Ectodermal cell (in vitro differentiated cells): ENCODE results near the gene NEDD8.

ENCODE experiments used
- H3K27ac ChIP-seq: 2 replicates; pipeline ENCODE4 v1.7.0; 2013; ENCODE audit warnings: mild to moderate bottlenecking, low read depth, low read length; ENCODE audit not compliant: insufficient read depth, poor library complexity, severe bottlenecking
- H3K27me3 ChIP-seq: 2 replicates; pipeline ENCODE4 v1.7.0; 2013; ENCODE audit warnings: mild to moderate bottlenecking, low read length; ENCODE audit not compliant: insufficient read depth, control insufficient read depth, poor library complexity, severe bottlenecking
- H3K36me3 ChIP-seq: one replicate; pipeline ENCODE4 v1.7.0; 2013; ENCODE audit warnings: low read length; ENCODE audit not compliant: control insufficient read depth, insufficient read depth
- H3K4me1 ChIP-seq: one replicate; pipeline ENCODE4 v1.7.0; 2013; ENCODE audit warnings: low read length; ENCODE audit not compliant: control insufficient read depth, insufficient read depth
- H3K4me3 ChIP-seq: 2 replicates; pipeline ENCODE4 v1.7.0; 2013; ENCODE audit warnings: low read depth, low read length, control low read depth; ENCODE audit not compliant: insufficient read depth
- H3K9me3 ChIP-seq: 2 replicates; pipeline ENCODE4 v1.7.0; 2013; ENCODE audit warnings: mild to moderate bottlenecking, low read length, moderate library complexity; ENCODE audit not compliant: control insufficient read depth
- WGBS, 2 experiments: methylation state at CpG; one replicate each; pipeline ENCODE4 v1.1.7; 2013; ENCODE audit warnings: missing lambda C conversion rate in 2 of 2; 5-methylcytosine and 5-hydroxymethylcytosine counted together

The NEDD8 gene

DNA sequence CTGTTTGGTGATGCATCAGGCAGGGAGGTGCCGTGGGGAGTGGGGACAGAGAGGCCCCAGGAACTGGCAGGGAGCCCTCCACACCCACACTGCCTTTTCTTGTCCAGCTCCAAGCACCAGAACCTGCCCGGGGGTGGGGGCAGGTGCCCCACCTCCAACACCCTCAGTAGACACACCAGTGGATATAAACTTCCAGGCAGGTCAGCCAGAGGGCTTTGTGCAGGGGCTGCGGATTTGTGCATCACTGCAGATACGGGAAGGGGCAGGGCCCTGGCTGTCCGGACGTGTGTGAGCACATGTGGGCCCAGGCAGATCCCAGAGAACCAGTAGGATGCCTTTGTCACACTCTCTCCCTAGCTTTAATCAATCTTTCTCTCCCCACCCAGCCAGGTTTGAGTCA is 32.1 kb upstream of the NEDD8 start:
- Histone ChIP-seq H3K9me3 (no peaks in the 10 kb centered on the region), H3K4me1 (no peaks in the 10 kb centered on the region), H3K36me3 (no peaks in the 10 kb centered on the region), H3K27me3 (no peaks in the 10 kb centered on the region), H3K4me3 (no peak overlapping the region), H3K27ac (no peak overlapping the region)
- 88 to 89% methylated on average over 6 of the region's 6 CpGs for WGBS, 2 experiments

DNA sequence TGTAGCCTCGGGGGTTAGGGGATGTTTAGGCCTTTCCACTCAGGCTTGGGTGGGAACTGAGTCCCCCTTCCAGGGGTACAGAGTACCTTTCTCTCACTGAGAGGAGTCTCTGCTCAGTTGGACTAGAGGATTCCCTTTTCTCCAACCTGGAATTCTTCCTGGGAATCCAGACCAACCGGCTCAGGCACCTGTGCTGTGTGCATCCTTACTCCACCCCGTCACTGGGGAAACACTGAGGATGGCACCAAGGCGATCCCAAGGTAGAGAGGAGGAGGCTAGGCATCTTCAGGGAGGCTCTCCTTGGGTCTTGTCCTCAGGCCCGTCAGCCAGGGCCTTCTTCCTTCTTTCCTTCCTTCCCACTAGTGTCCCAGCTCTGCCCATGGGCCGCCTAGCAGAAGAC is 31.7 kb upstream of the NEDD8 start:
- H3K4me1 ChIP-seq: no peaks in the 10 kb centered on the region
- H3K36me3 ChIP-seq: no peaks in the 10 kb centered on the region
- H3K9me3 ChIP-seq: no peaks in the 10 kb centered on the region
- H3K27me3 ChIP-seq: no peaks in the 10 kb centered on the region
- WGBS, 2 experiments: 84 to 92% methylated on average over 6 of the region's 6 CpGs
- no peak overlapping the region for H3K4me3 ChIP-seq
- H3K27ac ChIP-seq: no peak overlapping the region

DNA sequence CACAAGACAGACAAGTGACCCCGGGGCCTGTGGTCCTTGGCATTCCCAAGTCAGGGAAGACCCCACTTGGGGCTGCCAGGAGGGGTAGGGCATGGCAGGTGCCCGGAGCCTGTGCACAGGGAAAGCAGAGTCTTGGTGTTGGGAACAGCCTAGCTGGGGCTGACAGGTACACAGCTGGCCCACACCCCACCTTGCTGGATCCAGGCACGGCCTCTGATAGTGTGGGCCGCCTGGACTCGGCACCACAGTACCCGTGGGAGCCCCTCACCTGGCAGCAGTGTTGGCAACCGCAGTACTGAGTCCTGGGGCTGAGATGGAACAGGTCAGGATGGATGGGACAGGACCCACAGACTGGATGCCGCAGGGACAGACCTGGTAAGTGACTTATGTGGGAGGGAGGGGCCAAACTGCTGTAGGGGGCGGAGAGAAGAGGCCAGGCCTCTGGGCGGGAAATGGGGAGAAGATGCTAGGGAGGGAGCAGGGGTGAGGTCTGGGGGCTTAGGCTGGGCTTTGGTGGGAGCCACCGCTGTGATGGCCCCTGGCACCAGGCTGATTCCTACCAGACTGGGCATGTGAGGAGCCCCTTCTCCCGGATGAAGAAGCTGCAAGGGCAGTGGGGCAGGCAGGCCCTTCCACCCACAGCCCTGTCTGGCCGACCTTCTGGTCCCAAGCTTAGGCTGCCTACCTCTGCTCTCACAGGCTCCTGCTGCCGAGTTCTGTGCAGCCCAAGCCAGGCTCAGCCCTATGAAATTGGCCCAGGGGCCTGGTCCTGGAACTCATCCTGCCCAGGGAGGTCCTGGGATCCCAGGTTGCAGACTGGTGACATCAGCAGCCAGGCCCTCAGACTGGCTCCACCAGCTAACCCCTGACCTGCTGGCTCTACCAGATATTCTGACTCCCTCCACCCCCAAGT is 30.9 kb upstream of the NEDD8 start, which contains the start of gene TGM1:
TSS of gene TGM1 (minus strand) at position 357 of the 913 bp plus-strand sequence. CDS start 825 bp downstream, outside the sequence.
- no peaks in the 10 kb centered on the region for H3K36me3 ChIP-seq
- H3K27me3 ChIP-seq: no peaks in the 10 kb centered on the region
- H3K4me1 ChIP-seq: no peaks in the 10 kb centered on the region
- no peak within 1 kb of the TSS for H3K4me3 ChIP-seq
- 82 to 84% methylated on average over 14 of the region's 14 CpGs for WGBS, 2 experiments
- H3K9me3 ChIP-seq: no peaks in the 10 kb centered on the region
- no peak within 1 kb of the TSS for H3K27ac ChIP-seq

DNA sequence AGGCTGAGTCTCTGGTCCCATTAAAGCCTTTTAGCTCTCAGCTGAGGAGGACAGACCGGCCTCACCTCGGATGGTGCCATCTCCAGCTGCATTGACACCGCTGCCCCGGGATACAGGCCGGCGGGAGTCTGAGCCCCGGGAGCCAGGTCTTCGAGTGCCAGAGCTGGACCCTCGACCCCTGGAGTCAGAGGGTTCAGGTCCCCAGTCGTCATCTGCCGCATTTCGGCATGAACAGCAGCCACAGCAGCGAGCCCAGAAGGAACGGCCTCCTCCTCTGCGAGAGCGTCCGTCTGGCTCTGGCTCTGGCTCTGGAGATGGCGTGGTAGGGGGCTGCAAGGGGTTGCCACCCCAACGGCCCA is 29.8 kb upstream of the NEDD8 start:
- H3K27me3 ChIP-seq: no peaks in the 10 kb centered on the region
- H3K9me3 ChIP-seq: no peaks in the 10 kb centered on the region
- H3K4me1 ChIP-seq: no peaks in the 10 kb centered on the region
- H3K4me3 ChIP-seq: no peak overlapping the region
- no peak overlapping the region for H3K27ac ChIP-seq
- no peaks in the 10 kb centered on the region for H3K36me3 ChIP-seq
- WGBS, 2 experiments: 92 to 93% methylated on average over 19 of the region's 19 CpGs

DNA sequence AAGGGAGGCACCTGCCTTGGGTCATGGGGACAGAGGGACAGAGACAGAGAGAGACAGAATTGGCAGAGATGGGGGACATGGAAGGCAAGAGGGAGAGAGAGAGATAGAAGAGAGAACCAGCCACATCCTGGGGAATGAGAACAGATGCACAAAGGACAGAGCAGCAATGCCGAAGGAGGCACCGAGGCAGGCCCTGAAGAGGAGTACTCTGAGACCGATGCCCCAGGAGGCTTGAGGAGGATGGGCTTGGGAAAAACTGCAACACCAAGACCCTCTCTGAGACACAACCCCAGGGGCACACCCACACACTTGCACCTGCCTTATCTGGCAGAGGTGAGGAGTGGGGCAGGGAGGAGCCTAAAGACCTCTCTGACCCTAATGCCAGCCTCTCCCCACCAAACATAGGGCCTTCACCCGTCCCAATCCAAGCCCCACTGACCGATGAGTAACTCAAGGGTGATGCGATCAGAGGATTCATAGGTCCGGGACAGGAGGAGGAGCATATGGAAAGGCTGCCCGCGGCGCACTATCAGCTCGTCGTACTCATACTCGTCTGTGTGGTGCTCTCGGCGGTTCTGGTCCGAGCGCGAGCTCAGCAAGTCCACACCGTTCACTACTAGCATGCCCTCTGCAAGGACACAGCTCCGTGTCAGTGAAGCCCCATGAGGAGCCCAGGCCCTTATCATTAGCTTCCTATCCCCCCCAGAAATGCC is 29.2 kb upstream of the NEDD8 start:
- Histone ChIP-seq H3K9me3 (no peaks in the 10 kb centered on the region), H3K4me1 (no peaks in the 10 kb centered on the region), H3K4me3 (no peak overlapping the region), H3K27ac (no peak overlapping the region), H3K36me3 (no peaks in the 10 kb centered on the region), H3K27me3 (no peaks in the 10 kb centered on the region)
- WGBS, 2 experiments: 93% methylated on average over 20 of the region's 20 CpGs

DNA sequence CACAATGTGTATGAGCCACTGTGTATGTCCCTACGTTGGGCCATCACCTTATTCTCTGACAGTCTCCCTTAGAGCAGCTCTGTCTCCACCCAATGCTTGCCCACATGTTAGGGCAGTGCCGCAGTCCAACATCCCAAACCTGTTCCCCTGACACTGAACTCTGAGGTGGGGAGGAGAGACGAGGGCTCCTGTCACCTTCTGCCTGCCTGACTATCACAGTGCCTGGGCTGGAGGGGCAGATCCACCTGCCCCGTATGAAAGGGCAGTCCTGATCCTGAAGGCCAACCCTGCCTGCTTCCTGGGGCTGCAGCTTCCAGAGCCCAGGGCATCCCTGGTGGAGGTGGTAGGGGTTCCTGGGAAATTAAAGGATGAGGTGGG is 28.6 kb upstream of the NEDD8 start:
- 85 to 91% methylated on average over 4 of the region's 4 CpGs for WGBS, 2 experiments
- H3K4me3 ChIP-seq: no peak overlapping the region
- no peak overlapping the region for H3K27ac ChIP-seq
- H3K4me1 ChIP-seq: no peaks in the 10 kb centered on the region
- no peaks in the 10 kb centered on the region for H3K9me3 ChIP-seq
- H3K36me3 ChIP-seq: no peaks in the 10 kb centered on the region
- H3K27me3 ChIP-seq: no peaks in the 10 kb centered on the region

DNA sequence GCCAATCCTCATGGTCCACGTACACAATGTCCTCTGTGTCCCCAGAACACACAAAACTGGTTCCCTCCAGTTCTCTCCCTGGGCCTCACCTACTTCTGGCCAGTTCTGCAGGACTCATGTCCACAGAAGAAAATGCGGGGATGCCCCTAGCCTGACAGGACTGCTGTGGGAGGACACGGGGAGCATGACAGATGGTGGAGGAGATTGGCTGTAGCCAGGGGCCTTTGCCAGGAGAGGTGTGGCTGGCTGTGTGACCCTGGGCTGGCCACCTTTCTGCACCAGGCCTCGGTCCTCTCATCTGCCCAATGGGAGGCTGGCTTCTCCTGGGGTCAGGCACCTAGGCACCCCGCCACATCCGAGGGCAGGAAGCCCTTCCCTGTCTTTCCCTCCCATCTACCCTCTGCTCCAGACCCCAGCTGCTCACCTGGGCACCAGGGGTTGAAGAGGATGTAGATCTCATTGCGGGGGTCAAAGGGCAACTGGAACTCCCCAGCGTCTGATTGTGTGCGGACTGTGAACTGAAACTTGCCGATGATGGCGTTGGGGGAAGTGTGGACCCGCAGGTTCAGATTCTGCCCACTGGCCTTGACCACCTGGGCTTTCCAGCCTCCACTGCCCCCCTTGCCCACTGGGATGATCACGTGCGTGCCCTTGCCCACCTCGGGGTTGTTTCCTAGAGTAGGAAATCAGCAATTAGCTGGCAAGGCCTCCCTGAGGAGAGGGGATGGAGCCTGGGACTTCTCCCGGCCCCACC is 28.0 kb upstream of the NEDD8 start:
- Histone ChIP-seq H3K27me3 (no peaks in the 10 kb centered on the region), H3K27ac (no peak overlapping the region), H3K9me3 (no peaks in the 10 kb centered on the region), H3K36me3 (no peaks in the 10 kb centered on the region), H3K4me3 (no peak overlapping the region), H3K4me1 (no peaks in the 10 kb centered on the region)
- 88 to 90% methylated on average over 16 of the region's 16 CpGs for WGBS, 2 experiments

DNA sequence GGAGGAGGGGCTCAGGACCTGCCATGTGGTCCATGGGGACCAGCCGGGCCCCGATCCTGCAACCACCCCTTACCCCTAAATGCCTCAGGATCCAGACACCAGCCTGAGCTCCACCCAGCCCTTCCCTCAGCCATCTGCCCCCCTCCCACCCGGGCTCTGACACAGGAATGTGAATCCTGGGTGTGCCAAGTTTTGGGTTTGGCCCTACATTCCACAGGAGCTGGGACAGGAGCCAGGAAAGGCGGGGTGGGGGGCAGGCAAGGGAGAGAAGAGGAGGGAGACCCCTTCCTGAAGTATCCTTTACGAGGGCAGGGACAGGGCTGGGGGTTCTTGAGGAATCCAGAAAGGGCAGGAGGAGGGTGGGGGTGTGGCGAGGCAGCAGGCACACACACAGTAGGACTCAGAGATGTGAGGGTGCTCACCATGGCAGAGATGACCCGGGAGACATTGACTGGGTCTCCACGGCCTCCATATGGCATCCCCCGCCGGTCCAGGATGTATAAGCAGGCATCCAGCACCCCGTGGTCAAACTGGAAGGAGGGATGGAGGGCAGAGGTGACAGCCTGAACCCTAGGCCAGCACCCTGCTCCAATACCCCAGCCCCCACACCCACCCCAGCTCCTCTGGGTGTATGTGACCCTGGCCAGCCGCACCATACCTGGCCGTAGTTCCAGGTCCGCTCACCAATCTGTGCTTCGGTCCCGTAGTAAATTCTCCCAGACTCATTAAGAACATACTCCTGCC is 27.3 kb upstream of the NEDD8 start:
- Histone ChIP-seq H3K4me3 (no peak overlapping the region), H3K4me1 (no peaks in the 10 kb centered on the region), H3K9me3 (no peaks in the 10 kb centered on the region), H3K27me3 (no peaks in the 10 kb centered on the region), H3K36me3 (no peaks in the 10 kb centered on the region), H3K27ac (no peak overlapping the region)
- 88 to 92% methylated on average over 16 of the region's 16 CpGs for WGBS, 2 experiments

DNA sequence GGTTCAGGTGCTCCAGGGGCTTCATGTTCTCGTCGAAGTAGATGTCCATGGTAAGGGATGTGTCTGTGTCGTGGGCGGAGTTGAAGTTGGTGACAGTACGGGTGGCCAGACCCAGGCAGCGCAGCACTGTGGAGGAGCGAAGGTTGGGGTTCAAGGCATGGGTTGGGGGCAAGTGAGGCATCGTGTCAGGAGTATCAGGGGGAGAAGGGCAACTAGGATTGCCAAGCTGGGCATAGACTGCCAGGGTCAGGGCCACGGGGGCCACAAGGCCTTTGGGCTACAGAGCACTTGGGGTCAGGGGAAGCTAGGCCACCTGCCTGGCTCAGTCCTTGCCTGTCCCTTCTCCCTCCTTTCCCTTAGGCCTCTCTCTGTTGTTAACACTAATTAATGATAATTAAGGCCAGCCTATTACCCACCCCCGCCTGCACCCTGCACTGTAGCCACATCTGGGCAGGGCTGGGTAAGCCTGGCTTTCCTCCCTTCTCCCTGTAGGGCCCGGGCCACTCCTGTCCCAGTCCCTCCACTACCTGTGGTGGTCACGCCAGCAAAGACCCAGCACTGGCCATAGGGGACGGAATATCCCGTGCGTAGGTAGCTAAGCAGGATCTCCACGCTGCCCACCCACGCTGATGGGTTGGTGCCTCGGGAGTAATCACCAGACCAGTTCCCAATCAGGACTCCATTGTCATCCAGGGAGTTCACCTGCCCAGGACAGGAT is 26.5 kb upstream of the NEDD8 start:
- WGBS, 2 experiments: 92 to 93% methylated on average over 18 of the region's 18 CpGs
- no peaks in the 10 kb centered on the region for H3K9me3 ChIP-seq
- no peaks in the 10 kb centered on the region for H3K27me3 ChIP-seq
- H3K4me1 ChIP-seq: no peaks in the 10 kb centered on the region
- no peaks in the 10 kb centered on the region for H3K36me3 ChIP-seq
- H3K4me3 ChIP-seq: no peak overlapping the region
- H3K27ac ChIP-seq: no peak overlapping the region
